Measurements from ENCODE around the gene SCN3A.

SCN3A gene

DNA sequence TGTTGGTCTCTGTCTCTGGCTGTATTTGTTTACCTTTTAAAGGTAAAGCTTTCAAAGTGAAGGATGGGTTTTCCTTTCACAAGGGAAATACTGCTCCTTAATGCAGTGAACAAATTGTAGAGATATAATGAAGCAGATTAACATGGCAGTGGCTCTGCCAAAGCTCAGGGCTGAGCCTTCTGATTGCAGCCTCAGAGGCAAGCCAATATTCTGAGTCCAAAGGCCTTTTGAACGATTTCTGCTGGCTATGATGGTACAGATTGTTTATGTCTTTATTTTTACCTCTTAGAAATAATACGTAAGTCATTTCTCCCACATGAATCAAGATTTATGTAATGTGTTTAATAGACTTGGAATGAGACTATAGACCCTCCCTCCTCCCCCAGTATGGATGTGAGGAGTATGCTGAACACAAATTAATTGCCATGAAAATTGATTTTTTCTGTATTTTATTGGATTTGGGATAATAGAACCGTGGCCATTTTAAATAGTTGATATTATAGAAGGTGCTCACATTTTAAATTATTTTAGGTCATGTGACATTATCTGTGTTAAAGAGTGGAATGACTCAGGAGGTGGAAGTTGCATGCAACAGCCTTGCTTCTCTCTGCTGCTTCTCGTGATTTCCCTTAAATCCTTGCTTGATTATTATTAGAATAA, 36.1 kb upstream of the SCN3A start:
- no peak overlapping the region for H3K4me3 ChIP-seq (ENCODE audit: low read depth, low read length)
- DNase-seq (ENCODE audit: low read depth), result no peak
- TF ChIP-seq CTCF (conservative IDR thresholded peaks at IDR 0.05; ENCODE audit: low read depth, low read length), result no peak

- H3K4me3 ChIP-seq (ENCODE audit: low read depth, low read length), result no peak within 1 kb of the TSS
- DNase-seq (ENCODE audit: low read depth), result peak; percentile 85
- peak; percentile 70 for TF ChIP-seq CTCF (conservative IDR thresholded peaks at IDR 0.05; ENCODE audit: low read depth, low read length)
Measured at GRCh38 chr2:165239230-165239629, 35.4 kb upstream of the SCN3A start, which contains the start of gene SCN2A. Gene SCN2A (plus strand): TSS chr2:165239414. CDS start chr2:165295824, 56,410 bp downstream.

GRCh38 chr2:165238295-165238694, 34.4 kb upstream of the SCN3A start:
- DNase-seq (ENCODE audit: low read depth), result peak; percentile 34
- no peak for TF ChIP-seq CTCF (conservative IDR thresholded peaks at IDR 0.05; ENCODE audit: low read depth, low read length)
- H3K4me3 ChIP-seq (ENCODE audit: low read depth, low read length), result no peak overlapping the region

DNA sequence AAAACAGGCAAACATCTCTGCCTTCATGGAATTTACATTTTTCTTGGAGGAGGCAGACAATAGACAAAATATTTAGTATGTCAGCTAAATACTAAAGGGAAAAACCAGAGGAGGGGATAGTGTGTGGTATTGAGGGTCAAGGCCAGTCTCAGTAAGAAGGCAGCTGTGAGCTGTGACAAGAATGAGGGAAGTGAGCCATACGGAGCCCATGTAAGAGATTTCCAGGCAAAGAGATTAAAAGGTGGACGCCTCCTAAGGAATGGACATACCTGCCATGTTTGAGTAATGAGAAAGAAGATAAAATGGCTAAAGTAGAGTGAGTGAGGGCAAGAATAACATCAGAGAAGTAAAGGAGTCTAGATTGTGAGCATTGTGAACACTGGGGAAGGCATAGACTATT, 33.2 kb upstream of the SCN3A start:
- no peak for DNase-seq (ENCODE audit: low read depth)
- no peak for TF ChIP-seq CTCF (conservative IDR thresholded peaks at IDR 0.05; ENCODE audit: low read depth, low read length)
- no peak overlapping the region for H3K4me3 ChIP-seq (ENCODE audit: low read depth, low read length)

DNA sequence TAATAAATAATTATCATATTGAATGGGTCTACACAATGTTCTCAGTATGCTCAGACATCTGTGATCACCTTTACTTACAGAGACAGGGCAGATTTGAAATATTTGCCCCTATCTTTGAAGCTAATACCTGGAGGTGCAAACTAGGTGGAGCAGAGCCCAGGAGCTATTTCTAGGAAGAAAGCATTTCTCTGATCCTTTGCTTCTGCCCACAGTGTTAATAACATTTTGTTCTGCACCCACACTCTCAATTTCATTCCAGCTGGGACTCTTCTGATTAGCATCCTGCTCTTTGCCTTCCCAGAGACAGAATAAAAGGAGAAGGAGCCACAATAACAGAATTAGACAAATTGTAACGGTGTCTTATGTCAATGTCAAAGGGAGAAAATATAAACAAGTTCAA, 23.7 kb upstream of the SCN3A start:
- H3K4me3 ChIP-seq (ENCODE audit: low read depth, low read length), result no peak overlapping the region
- DNase-seq (ENCODE audit: low read depth), result no peak
- no peak for TF ChIP-seq CTCF (conservative IDR thresholded peaks at IDR 0.05; ENCODE audit: low read depth, low read length)

DNA sequence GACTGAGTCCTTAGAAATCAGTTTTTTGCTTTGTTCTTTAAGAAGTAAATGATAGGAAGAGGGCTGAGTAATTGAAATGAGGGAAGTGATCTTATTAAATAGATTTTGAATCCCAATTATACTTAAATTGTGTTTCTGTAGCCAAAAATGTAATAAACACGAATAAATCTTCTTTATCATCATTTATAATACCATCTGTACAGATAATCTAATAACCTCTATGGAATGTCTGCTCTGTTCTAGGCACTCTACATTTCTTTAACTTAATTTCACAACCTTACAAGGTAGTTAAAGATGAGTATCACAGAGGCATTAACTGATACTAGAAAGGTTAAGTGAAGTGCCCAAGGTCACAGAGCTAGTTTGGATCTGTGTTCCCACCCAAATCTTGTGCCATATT, 21.1 kb upstream of the SCN3A start:
- H3K4me3 ChIP-seq (ENCODE audit: low read depth, low read length), result no peak overlapping the region
- DNase-seq (ENCODE audit: low read depth), result no peak
- TF ChIP-seq CTCF (conservative IDR thresholded peaks at IDR 0.05; ENCODE audit: low read depth, low read length), result no peak

DNA sequence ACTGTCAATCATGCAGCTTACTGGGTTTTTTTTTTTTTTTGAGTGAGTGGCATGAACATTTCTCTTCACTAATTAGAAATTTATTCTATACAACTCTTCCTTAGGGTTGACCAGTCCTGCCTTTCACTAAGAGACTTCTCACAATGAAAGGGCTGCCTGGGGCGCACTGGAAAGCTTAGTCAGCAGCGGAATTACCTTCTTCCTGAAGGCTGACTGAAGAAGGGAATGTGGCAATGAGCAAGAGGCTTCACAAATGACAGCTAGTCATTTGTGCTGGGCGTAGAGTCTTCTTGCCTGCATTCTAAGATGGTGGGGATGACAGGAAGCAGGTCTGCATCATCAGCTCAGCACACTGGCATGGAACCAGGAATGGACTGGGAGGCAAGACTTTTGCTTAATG, 15.6 kb upstream of the SCN3A start:
- no peak for DNase-seq (ENCODE audit: low read depth)
- TF ChIP-seq CTCF (conservative IDR thresholded peaks at IDR 0.05; ENCODE audit: low read depth, low read length), result no peak
- H3K4me3 ChIP-seq (ENCODE audit: low read depth, low read length), result no peak overlapping the region

All from choroid plexus epithelial cell (primary cell).